ENCODE measurements around the gene ACAA2.
A peak's percentile ranks its signal among the peaks of the same experiment; 100 is the strongest.

ACAA2 gene

GRCh38 chr18:49813319-49814146, at the start of gene ACAA2:
Gene ACAA2, minus strand, starts transcription at chr18:49813533. Its CDS starts 49 bp downstream, at chr18:49813484.
- peak; percentile 64 to 80 for DNase-seq (ENCODE audit: low read depth in 2 of 2)

- DNase-seq (ENCODE audit: low read depth in 2 of 2): no peak
Measured at GRCh38 chr18:49862656-49863385, 49.5 kb upstream of the ACAA2 start.

- DNase-seq (ENCODE audit: low read depth in 2 of 2): no peak
Measured at GRCh38 chr18:49861659-49862058, 48.3 kb upstream of the ACAA2 start.

GRCh38 chr18:49859725-49860124, 46.4 kb upstream of the ACAA2 start:
- DNase-seq (ENCODE audit: low read depth in 2 of 2): no peak

- no peak for DNase-seq (ENCODE audit: low read depth in 2 of 2)
Measured at GRCh38 chr18:49859021-49859359, 45.7 kb upstream of the ACAA2 start.

GRCh38 chr18:49858309-49859020, 45.1 kb upstream of the ACAA2 start:
- DNase-seq (ENCODE audit: low read depth in 2 of 2): peak; percentile 8 to 16

- DNase-seq (ENCODE audit: low read depth in 2 of 2): no peak
Measured at GRCh38 chr18:49857708-49858107, 44.4 kb upstream of the ACAA2 start.

GRCh38 chr18:49856496-49856895, 43.2 kb upstream of the ACAA2 start:
- no peak for DNase-seq (ENCODE audit: low read depth in 2 of 2)

- no peak for DNase-seq (ENCODE audit: low read depth in 2 of 2)
Measured at GRCh38 chr18:49855711-49856415, 42.5 kb upstream of the ACAA2 start.

- no peak for DNase-seq (ENCODE audit: low read depth in 2 of 2)
Measured at GRCh38 chr18:49854681-49855080, 41.3 kb upstream of the ACAA2 start.

- no peak for DNase-seq (ENCODE audit: low read depth in 2 of 2)
Measured at GRCh38 chr18:49853436-49853835, 40.1 kb upstream of the ACAA2 start.

- DNase-seq (ENCODE audit: low read depth in 2 of 2): no peak
Measured at GRCh38 chr18:49853011-49853410, 39.7 kb upstream of the ACAA2 start.

GRCh38 chr18:49851624-49852023, 38.3 kb upstream of the ACAA2 start:
- DNase-seq (ENCODE audit: low read depth in 2 of 2): no peak

- DNase-seq (ENCODE audit: low read depth in 2 of 2): no peak
Measured at GRCh38 chr18:49850636-49851035, 37.3 kb upstream of the ACAA2 start.

GRCh38 chr18:49849331-49850217, 36.2 kb upstream of the ACAA2 start:
- DNase-seq (ENCODE audit: low read depth in 2 of 2): no peak

- no peak for DNase-seq (ENCODE audit: low read depth in 2 of 2)
Measured at GRCh38 chr18:49848115-49848514, 34.8 kb upstream of the ACAA2 start.

- DNase-seq (ENCODE audit: low read depth in 2 of 2): no peak
Measured at GRCh38 chr18:49847524-49847923, 34.2 kb upstream of the ACAA2 start.

- no peak for DNase-seq (ENCODE audit: low read depth in 2 of 2)
Measured at GRCh38 chr18:49846718-49847470, 33.6 kb upstream of the ACAA2 start.

- DNase-seq (ENCODE audit: low read depth in 2 of 2): no peak
Measured at GRCh38 chr18:49846361-49846662, 33.0 kb upstream of the ACAA2 start.

- DNase-seq (ENCODE audit: low read depth in 2 of 2): no peak
Measured at GRCh38 chr18:49845629-49846360, 32.5 kb upstream of the ACAA2 start.
